Adrenal gland (tissue), 12 donors: ENCODE results near the gene NR6A1. TPM values are rescaled to one million over a fixed set of nuclear protein-coding genes. Genes with fewer than 3 reads are reported as not detected.

Source experiments
- DNase-seq, 7 donors: peaks; one replicate each; pipeline ENCODE4 v3.0.0-alpha.2; 2019 to 2020
- H3K27ac ChIP-seq, 5 donors: fragments of 200-600 bp; sonication (generic) in 4 of 5; 1 replicate in 3 of 5; 2 replicates in 2 of 5; pipeline versions ENCODE4 v1.5.1 to v1.8.0; 2016 to 2020; ENCODE audit warnings: mild to moderate bottlenecking in 1 of 5
- H3K27me3 ChIP-seq: fragments of 200-600 bp; 2 replicates; pipeline ENCODE4 v1.8.0; 2021
- H3K36me3 ChIP-seq, 2 donors: fragments of 200-600 bp; replicated peaks in 1 of 2; 1 replicate in 1 of 2; 2 replicates in 1 of 2; pipeline versions ENCODE4 v1.5.1 to v1.8.0; 2018 to 2022
- H3K4me1 ChIP-seq, 2 donors: fragments of 200-600 bp; replicated peaks in 1 of 2; 1 replicate in 1 of 2; 2 replicates in 1 of 2; pipeline versions ENCODE4 v1.5.1 to v1.8.0; 2018 to 2021
- H3K4me3 ChIP-seq, 4 donors: fragments of 200-600 bp; sonication (generic) in 3 of 4; one replicate each; pipeline ENCODE4 v1.5.1; 2016 to 2018
- H3K9me3 ChIP-seq, 3 donors: fragments of 200-600 bp; sonication (generic) in 1 of 3; replicated peaks in 1 of 3; 1 replicate in 2 of 3; 2 replicates in 1 of 3; pipeline versions ENCODE4 v1.5.1 to v1.8.0; 2016 to 2021
- CTCF ChIP-seq, 6 experiments: fragments of 450-650 bp in 4 of 6; fragments of 200-600 bp in 2 of 6; sonication (generic) in 1 of 6; IDR thresholded peaks; 1 replicate in 5 of 6; 2 replicates in 1 of 6; pipeline versions ENCODE4 v1.5.1 to v1.8.0; 2016 to 2021; ENCODE audit warnings: antibody characterized with exemption in 6 of 6, mild to moderate bottlenecking in 2 of 6, moderate library complexity in 1 of 6
- POLR2A ChIP-seq, 2 donors: fragments of 450-650 bp; IDR thresholded peaks; one replicate each; pipeline ENCODE4 v1.6.1; 2017; ENCODE audit warnings: antibody characterized with exemption in 2 of 2, mild to moderate bottlenecking in 2 of 2, moderate library complexity in 1 of 2
- WGBS, 4 donors: extraction: QIAGEN DNeasy Blood & Tissue Kit in 2 of 4; methylation state at CpG; one replicate each; pipeline versions ENCODE4 v1.1.5 to v1.1.7; 2013 to 2017; 5-methylcytosine and 5-hydroxymethylcytosine counted together
- intact Hi-C, 2 donors: fragments of 100-400 bp; cut with DNase I; formaldehyde crosslinking; loops; one replicate each; pipeline versions ENCODE4 v1.14.1 to v1.15.0; 2022 to 2023
- polyA plus RNA-seq, 3 donors: library from polyadenylated mRNA; stranded (reverse); fragments of 200-250 nt in 2 of 3; fragments of 350-450 nt in 1 of 3; fragmentation: Illumina TruSeq in 1 of 3; extraction: RNeasy Lipid Tissue Mini Kit (QIAGEN cat#74804) in 1 of 3; gene quantifications; one replicate each; pipeline ENCODE4 v1.2.3, GENCODE V29; 2013 to 2014
- total RNA-seq, 9 donors: library from RNA; depleted of rRNA in 4 of 9; stranded (reverse); fragments of >200 nt in 4 of 9; fragments of 120-200 nt in 1 of 9; fragmentation: NEBNext Ultra II Directional in 1 of 9; extraction: Animal tissue kit (Norgen Biotek cat#: 25700) in 1 of 9; gene quantifications; one replicate each; pipeline versions ENCODE4 v1.1.0 to v1.2.4, GENCODE V29; 2013 to 2023
- donor health status: healthy with polysubstance abuse.
- donor health status: Bipolar disorder and iron deficiency.
- donor health status: DM: yes; HTN: yes; CAD: no.
- donor health status: DM: no; HTN: no; CAD: no.
- donor health status: DM: no; HTN: no; CAD: no.
- donor health status: DM: yes; HTN: yes; CAD: no.

NR6A1 gene
- total and polyA plus RNA-seq, 12 donors, result 0.46 to 9.8 (median 1.5) TPM

DNA sequence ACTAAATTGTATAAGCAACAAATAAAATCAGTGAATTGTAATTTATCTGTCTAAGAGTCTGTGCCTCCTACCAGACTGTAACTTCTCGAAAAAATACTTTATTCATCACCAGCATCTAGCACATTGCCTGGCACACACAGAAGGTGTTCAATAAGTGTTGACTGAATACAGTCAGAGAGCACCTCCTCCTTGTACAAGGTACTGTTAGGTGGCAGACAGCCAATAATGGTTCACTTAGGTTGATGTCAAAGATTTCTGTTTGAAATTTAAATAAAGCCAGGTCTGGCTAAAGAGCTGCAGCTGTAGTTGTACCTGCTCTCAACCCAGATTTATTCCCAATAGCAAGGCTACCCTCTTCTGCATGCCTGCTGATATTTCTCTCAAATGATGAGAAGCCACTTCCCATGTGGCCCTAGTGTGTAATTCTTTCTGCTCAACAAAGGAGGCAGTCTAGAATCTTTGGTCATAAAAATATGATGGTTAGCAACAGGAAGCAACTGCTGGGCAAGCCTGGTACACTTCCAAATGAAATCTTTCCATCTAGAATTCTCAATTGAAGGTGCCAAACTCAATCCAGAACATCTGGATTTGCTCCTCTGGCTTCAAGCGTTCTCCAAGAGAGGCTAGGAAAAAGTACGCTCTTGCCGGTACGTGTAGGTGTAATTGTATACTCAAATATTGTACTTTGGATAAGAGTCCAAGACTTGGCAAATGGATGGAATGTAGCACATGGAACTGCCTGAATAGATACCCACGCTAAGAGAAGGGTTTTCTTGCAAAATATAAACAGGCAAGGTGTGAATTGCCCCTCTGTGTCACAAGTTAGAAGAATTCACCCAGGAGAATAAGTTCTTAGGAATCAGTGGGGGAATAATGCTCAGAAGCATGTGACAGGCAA, 95.6 kb downstream of the NR6A1 start:
- DNase-seq, result no peak
- no peaks in the 10 kb centered on the region for H3K27me3 ChIP-seq
- 85 to 99% (median 92%) methylated on average over 6 of the region's 6 CpGs for WGBS, 4 donors
- H3K9me3 ChIP-seq, result no peaks in the 10 kb centered on the region
- no peaks in the 10 kb centered on the region for H3K36me3 ChIP-seq
- no peaks in the 10 kb centered on the region for H3K4me1 ChIP-seq
- TF ChIP-seq CTCF (IDR thresholded peaks at IDR 0.05) (no peak), POLR2A (IDR thresholded peaks at IDR 0.05) (no peak)
- no peak overlapping the region for H3K4me3 ChIP-seq
- intact Hi-C loops, result no loop called here
- H3K27ac ChIP-seq, result no peak overlapping the region

- TF ChIP-seq CTCF (IDR thresholded peaks at IDR 0.05) (no peak), POLR2A (IDR thresholded peaks at IDR 0.05) (no peak)
- 86 to 98% (median 94%) methylated on average over 2 of the region's 2 CpGs for WGBS, 4 donors
- H3K27ac ChIP-seq, result no peak overlapping the region
- no peak for DNase-seq
- H3K27me3 ChIP-seq, result no peaks in the 10 kb centered on the region
- intact Hi-C loops, result no loop called here
- H3K9me3 ChIP-seq, result no peaks in the 10 kb centered on the region
- H3K36me3 ChIP-seq, result no peaks in the 10 kb centered on the region
- no peak overlapping the region for H3K4me3 ChIP-seq
- no peaks in the 10 kb centered on the region for H3K4me1 ChIP-seq
Measured at GRCh38 chr9:124674651-124675050, 96.5 kb downstream of the NR6A1 start.

DNA sequence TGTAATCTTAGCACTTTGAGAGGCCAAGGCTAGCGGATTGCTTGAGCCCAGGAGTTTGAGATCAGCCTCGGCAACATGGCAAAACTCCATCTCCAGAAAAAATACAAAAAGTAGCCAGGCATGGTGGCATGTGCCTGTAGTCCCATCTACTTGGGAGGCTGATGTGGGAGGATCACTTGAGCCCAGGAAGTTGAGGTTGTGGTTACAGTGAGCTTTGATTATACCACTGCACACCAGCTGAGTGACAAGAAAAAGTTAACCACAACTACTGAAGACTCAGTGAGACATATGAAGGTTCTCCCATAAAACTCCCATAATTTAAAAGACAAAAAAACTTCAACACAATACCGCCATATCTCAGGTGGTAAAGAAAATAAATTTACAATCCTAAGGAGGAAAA, 98.0 kb downstream of the NR6A1 start:
- H3K27me3 ChIP-seq, result no peaks in the 10 kb centered on the region
- H3K27ac ChIP-seq, result no peak overlapping the region
- intact Hi-C loops, result no loop called here
- H3K9me3 ChIP-seq, result no peaks in the 10 kb centered on the region
- H3K36me3 ChIP-seq, result no peaks in the 10 kb centered on the region
- no peaks in the 10 kb centered on the region for H3K4me1 ChIP-seq
- no peak for DNase-seq
- TF ChIP-seq POLR2A (IDR thresholded peaks at IDR 0.05), result no peak
- TF ChIP-seq CTCF (IDR thresholded peaks at IDR 0.05), result no peak
- no peak overlapping the region for H3K4me3 ChIP-seq
- 86 to 90% (median 88%) methylated on average over 3 of the region's 3 CpGs for WGBS, 4 donors

DNA sequence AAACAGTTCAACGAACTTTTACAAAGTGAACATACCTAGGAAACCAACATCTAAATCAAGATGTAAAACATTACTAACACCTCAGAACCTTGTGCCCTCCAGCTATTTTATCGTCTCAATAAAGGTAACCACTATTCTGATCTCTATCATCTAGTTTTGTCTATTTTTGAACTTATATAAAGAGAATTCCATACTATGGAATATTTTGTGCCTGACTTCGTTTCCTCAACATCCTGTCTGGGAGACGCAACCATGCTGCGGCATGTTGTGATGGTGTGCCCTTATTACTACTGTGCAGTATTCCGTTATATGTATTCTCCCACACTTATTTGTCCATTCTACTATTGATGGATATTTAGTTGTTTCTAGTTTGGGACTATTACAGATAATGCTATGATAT, 99.2 kb downstream of the NR6A1 start:
- Histone ChIP-seq H3K27me3 (no peaks in the 10 kb centered on the region), H3K9me3 (no peaks in the 10 kb centered on the region), H3K27ac (no peak overlapping the region), H3K4me1 (no peaks in the 10 kb centered on the region), H3K4me3 (no peak overlapping the region), H3K36me3 (no peaks in the 10 kb centered on the region)
- 91 to 96% (median 95%) methylated on average over 6 of the region's 6 CpGs for WGBS, 4 donors
- no peak for TF ChIP-seq CTCF (IDR thresholded peaks at IDR 0.05)
- TF ChIP-seq POLR2A (IDR thresholded peaks at IDR 0.05), result no peak
- intact Hi-C loops, result no loop called here
- DNase-seq, result no peak
